GM12865 (cell line): Measurements from ENCODE around the gene PGK2.
"Not testable (repeated sequence)": the region's sequence is repeated elsewhere in the genome, so short reads cannot be mapped to it uniquely, and the experiment has no call there.

Experiments used
- DNase-seq: peaks from one replicate; pipeline ENCODE4 v3.0.0; 2010; ENCODE audit warnings: low read depth
- H3K4me3 ChIP-seq: 2 replicates; pipeline ENCODE4 v1.5.1; 2011; ENCODE audit warnings: mild to moderate bottlenecking, low read depth, low read length, control low read depth
- TF ChIP-seq, protein P1 (sequence below): IDR thresholded peaks from 2 replicates; pipeline ENCODE4 v1.5.1; 2011; ENCODE audit warnings: low read length, control low read depth, low read depth, inconsistent platforms; ENCODE audit not compliant: insufficient read depth; ENCODE audit errors: missing control alignments

The PGK2 gene

DNA sequence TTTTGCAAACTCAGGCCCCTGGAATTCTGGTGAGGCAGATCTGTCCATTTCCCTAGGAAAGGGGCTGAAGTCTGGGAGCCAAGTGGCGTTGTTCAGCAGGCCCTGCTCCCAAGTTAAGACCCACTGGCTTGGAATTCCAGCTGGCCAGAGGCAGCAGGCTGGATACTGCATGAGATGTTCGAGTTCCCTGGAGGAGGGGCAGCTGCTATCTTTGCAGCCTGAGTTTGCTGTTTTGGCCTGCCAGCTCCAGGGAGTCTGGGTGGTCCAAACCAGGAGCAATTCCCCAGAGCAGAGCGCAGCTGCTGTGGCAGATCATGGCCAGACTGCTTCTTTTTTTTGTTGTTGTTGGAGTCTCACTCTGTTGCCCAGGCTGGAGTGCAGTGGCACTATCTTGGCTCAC, 18.2 kb upstream of the PGK2 start:
- no peak for DNase-seq
- TF ChIP-seq, protein P1, sequence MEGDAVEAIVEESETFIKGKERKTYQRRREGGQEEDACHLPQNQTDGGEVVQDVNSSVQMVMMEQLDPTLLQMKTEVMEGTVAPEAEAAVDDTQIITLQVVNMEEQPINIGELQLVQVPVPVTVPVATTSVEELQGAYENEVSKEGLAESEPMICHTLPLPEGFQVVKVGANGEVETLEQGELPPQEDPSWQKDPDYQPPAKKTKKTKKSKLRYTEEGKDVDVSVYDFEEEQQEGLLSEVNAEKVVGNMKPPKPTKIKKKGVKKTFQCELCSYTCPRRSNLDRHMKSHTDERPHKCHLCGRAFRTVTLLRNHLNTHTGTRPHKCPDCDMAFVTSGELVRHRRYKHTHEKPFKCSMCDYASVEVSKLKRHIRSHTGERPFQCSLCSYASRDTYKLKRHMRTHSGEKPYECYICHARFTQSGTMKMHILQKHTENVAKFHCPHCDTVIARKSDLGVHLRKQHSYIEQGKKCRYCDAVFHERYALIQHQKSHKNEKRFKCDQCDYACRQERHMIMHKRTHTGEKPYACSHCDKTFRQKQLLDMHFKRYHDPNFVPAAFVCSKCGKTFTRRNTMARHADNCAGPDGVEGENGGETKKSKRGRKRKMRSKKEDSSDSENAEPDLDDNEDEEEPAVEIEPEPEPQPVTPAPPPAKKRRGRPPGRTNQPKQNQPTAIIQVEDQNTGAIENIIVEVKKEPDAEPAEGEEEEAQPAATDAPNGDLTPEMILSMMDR = no peak
- H3K4me3 ChIP-seq = no peak overlapping the region

DNA sequence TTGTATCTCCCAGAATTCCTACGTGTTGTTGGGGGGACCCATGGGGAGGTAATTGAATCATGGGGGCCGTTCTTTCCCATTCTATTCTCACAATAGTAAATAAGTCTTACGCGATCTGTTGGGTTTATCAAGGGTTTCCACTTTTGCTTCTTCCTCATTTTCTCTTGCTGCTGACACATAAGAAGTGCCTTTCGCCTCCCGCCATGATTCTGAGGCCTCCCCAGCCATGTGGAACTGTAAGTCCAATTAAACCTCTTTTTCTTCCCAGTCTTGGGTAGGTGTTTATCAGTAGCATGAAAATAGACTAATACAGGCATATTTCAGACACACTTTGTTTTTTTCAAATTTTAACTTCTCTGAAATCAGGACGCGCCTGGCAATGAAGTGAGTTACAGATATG, 14.4 kb upstream of the PGK2 start:
- TF ChIP-seq, protein P1 = no peak
- no peak overlapping the region for H3K4me3 ChIP-seq
- no peak for DNase-seq

DNA sequence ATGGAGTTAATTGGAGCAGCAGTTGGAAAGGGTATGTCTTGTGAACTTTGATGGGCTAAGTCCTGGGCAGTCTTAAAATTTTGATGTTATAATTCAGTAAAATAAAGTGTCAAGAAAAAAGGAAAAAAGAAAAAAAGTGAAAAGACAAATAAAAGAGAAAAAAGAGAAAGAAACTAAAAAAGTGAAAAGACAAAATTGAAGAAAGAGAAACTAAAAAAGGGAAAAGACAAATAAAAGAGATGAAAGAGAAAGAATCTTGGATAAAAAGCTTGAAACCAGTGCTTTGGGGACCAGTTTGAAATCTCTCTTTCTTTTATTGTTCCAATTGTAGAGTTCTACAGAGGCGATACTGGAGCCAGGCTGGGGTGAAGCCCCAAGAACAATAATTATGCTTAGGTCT, 12.0 kb upstream of the PGK2 start:
- DNase-seq = no peak
- H3K4me3 ChIP-seq = no peak overlapping the region
- TF ChIP-seq, protein P1 = no peak

DNA sequence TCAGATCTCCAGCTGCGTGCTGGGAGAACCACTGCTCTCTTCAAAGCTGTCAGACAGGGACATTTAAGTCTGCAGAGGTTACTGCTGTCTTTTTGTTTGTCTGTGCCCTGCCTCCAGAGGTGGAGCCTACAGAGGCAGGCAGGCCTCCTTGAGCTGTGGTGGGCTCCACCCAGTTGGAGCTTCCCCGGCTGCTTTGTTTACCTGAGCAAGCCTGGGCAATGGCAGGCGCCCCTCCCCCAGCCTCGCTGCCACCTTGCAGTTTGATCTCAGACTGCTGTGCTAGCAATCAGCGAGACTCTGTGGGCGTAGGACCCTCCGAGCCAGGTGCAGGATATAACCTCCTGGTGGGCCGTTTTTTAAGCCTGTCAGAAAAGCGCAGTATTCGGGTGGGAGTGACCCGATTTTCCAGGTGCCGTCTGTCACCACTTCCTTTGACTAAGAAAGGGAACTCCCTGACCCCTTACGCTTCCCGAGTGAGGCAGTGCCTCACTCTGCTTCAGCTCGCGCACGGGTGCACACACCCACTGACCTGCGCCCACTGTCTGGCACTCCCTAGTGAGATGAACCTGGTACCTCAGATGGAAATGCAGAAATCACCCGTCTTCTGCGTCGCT, 9.9 kb upstream of the PGK2 start:
- not testable (repeated sequence) for DNase-seq, H3K4me3 ChIP-seq

DNA sequence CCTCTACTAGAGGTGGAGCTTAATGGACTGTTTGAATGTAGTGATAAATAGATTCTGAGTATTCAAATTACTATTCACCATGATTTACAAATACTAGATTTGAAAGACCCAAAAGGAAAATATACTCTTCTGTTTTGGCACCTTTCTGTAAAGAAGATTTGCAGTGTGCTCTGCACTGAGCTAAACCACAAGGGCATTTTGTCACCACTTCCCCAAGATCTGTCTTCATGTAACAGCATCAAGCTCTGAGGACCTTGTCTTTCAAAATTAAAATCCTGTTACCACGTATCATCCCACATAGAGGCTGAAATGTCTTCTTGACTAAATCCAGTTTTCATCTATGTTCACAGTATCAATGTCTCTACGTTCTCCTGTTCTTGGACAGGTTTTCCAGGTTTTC, 3.3 kb upstream of the PGK2 start:
- no peak overlapping the region for H3K4me3 ChIP-seq
- TF ChIP-seq, protein P1 = no peak
- no peak for DNase-seq

DNA sequence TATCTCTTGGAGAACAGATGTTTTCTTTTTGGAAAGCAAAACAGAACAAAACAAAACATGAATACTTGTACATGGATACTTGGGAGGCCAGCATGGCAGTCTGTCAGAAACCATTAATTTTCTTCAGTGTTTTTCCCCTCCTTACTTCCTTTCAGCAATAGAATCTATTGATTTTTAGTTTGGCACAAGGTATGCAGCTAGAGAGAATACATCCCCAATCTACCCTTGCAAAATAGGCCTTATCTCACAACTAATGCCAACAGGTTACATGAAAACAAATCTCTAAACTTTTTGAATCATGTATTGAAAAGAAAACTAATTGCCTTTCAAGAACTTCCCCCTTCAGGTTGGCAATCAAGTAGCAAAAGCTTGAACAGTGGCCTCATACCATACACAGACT, 2.8 kb downstream of the PGK2 start:
- no peak for DNase-seq
- TF ChIP-seq, protein P1 = no peak
- H3K4me3 ChIP-seq = no peak overlapping the region

DNA sequence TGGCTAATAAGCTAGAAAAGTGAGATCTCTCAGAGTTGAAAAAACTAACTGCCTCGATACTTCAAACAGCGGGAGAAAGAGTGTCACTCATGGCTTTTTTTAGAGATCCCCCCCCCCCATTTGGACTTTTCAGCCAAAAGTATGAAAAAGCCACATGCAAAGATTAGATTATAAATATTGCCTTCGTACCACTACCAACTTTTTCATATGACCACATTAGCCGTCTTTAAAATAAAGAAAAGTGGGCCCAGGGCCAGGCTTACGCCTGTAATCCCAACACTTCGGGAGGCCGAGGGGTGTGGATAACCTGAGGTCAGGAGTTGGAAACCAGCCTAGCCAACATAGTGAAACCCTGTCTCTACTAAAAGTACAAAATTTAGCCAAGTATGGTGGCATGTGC, 4.4 kb downstream of the PGK2 start:
- no peak overlapping the region for H3K4me3 ChIP-seq
- TF ChIP-seq, protein P1 = no peak
- DNase-seq = no peak

DNA sequence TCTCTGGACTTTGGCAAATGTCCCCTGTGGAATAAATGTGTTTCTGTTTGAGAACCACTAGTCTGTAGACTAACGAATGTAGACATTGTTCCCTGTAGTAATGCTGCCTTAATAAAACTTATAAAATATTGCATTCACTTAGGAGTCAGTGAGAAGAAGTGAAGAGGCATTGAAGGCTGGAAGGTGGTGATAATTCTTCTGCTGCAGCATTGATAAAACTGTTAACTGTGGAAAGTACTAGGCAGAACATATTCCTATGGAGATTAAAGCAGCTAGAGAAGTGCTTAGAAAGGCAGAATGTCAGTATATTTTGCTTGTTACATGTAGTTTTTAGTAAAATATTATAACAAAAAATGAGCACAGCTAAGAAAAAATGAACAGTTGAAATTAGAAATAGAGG, 4.8 kb downstream of the PGK2 start:
- TF ChIP-seq, protein P1 = no peak
- DNase-seq = no peak
- no peak overlapping the region for H3K4me3 ChIP-seq
